ENCODE results near the gene VPS4A. TPM values are rescaled to one million over a fixed set of nuclear protein-coding genes. Genes with fewer than 3 reads are reported as not detected.

Gene VPS4A
- total RNA-seq, 1 donor from 2014 or later = 40.1 TPM

GRCh38 chr16:69363281-69363717 lies 52.1 kb downstream of the VPS4A start:
- intact Hi-C loops (cut with micrococcal nuclease) = no loop called here

- intact Hi-C loops (cut with micrococcal nuclease) = no loop called here
Observed at GRCh38 chr16:69364088-69364487, 52.9 kb downstream of the VPS4A start.

- intact Hi-C loops (cut with micrococcal nuclease) = no loop called here
Observed at GRCh38 chr16:69365901-69366300, 54.8 kb downstream of the VPS4A start.

- intact Hi-C loops (cut with micrococcal nuclease) = no loop called here
Observed at GRCh38 chr16:69366431-69366830, 55.3 kb downstream of the VPS4A start.

GRCh38 chr16:69367980-69368379 lies 56.8 kb downstream of the VPS4A start:
- intact Hi-C loops (cut with micrococcal nuclease) = no loop called here

GRCh38 chr16:69368866-69369265 lies 57.7 kb downstream of the VPS4A start:
- intact Hi-C loops (cut with micrococcal nuclease) = no loop called here

- intact Hi-C loops (cut with micrococcal nuclease) = no loop called here
Observed at GRCh38 chr16:69371564-69371963, 60.4 kb downstream of the VPS4A start.

GRCh38 chr16:69373019-69373418 lies 61.9 kb downstream of the VPS4A start:
- intact Hi-C loops (cut with micrococcal nuclease) = no loop called here

Other genes starting within 250 kb of the VPS4A start
- gene HAS3, start 205.7 kb upstream of the VPS4A start, total RNA-seq = 0.59 and 0.61 TPM in 2 replicates
- gene CHTF8, start 178.8 kb upstream of the VPS4A start, total RNA-seq = 119 and 130 TPM in 2 replicates
- 57.2 and 57.9 TPM in 2 replicates for gene UTP4, start 178.7 kb upstream of the VPS4A start, total RNA-seq
- 18.5 and 19.3 TPM in 2 replicates for gene SNTB2, start 124.2 kb upstream of the VPS4A start, total RNA-seq
- 12.0 and 12.8 TPM in 2 replicates for gene PDF, start 19.2 kb downstream of the VPS4A start, total RNA-seq
- 35.0 and 35.8 TPM in 2 replicates for gene COG8, start 28.2 kb downstream of the VPS4A start, total RNA-seq
- 46.2 and 50.2 TPM in 2 replicates for gene NIP7, start 28.4 kb downstream of the VPS4A start, total RNA-seq
- 2.4 and 3.3 TPM in 2 replicates for gene TMED6, start 40.4 kb downstream of the VPS4A start, total RNA-seq
- gene TERF2, start 74.7 kb downstream of the VPS4A start, total RNA-seq = 46.1 and 56.7 TPM in 2 replicates
- gene CYB5B, start 113.3 kb downstream of the VPS4A start, total RNA-seq = 160 and 173 TPM in 2 replicates